WERI-Rb-1 (cell line): Measurements from ENCODE around the gene VEGFA.

Experiments used
- DNase-seq: peaks from one replicate; pipeline ENCODE4 v3.0.0-alpha.2; 2020
- H3K27ac ChIP-seq: fragments of 250-450 bp; sonication (Bioruptor Pico); 2 replicates; pipeline ENCODE4 v1.5.1; 2020; ENCODE audit warnings: mild to moderate bottlenecking, moderate library complexity
- H3K27me3 ChIP-seq: fragments of 250-450 bp; sonication (Bioruptor Pico); 2 replicates; pipeline ENCODE4 v1.5.1; 2021; ENCODE audit warnings: mild to moderate bottlenecking, low read depth, moderate library complexity; ENCODE audit not compliant: insufficient read depth, severe bottlenecking
- H3K36me3 ChIP-seq: fragments of 250-450 bp; sonication (Bioruptor Pico); 2 replicates; pipeline ENCODE4 v1.5.1; 2020; ENCODE audit warnings: mild to moderate bottlenecking, moderate library complexity
- H3K4me3 ChIP-seq: 2 replicates; pipeline ENCODE4 v1.5.1; 2011; ENCODE audit warnings: low read depth, mild to moderate bottlenecking, control low read depth, low read length
- H3K9me3 ChIP-seq: fragments of 250-450 bp; sonication (Bioruptor Pico); 2 replicates; pipeline ENCODE4 v1.5.1; 2021; ENCODE audit warnings: mild to moderate bottlenecking, moderate library complexity; ENCODE audit not compliant: severe bottlenecking
- TF ChIP-seq, protein P1 (sequence below): IDR thresholded peaks from 2 replicates; pipeline ENCODE4 v1.5.1; 2011; ENCODE audit warnings: low read depth, mild to moderate bottlenecking, control low read depth, inconsistent platforms, low read length

The VEGFA gene

DNA sequence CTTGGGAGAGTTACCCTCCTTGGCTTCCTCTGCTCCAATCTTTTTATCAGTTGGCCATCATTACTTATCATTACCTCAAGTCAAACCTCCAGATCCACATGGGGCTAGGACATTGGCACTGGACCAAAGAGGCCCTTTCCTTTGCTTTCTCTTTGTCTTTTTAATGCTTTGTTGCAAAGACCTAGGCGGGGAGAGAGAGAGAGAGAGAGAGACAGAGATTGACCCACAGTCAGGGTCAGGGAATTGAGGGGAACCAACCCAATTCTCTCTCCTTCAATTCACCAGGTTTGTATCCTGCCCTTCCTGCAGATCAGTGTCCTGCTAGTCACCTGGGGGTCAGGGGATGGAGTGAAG lies 3.5 kb upstream of the VEGFA start:
- Histone ChIP-seq H3K9me3 (no peaks in the 10 kb centered on the region), H3K36me3 (peaks cover 2% of the 10 kb centered on the region; the same call in 1 of the 2 replicates), H3K27ac (peak overlapping the region; percentile 30), H3K27me3 (no peaks in the 10 kb centered on the region), H3K4me3 (no peak overlapping the region)
- TF ChIP-seq, protein P1, sequence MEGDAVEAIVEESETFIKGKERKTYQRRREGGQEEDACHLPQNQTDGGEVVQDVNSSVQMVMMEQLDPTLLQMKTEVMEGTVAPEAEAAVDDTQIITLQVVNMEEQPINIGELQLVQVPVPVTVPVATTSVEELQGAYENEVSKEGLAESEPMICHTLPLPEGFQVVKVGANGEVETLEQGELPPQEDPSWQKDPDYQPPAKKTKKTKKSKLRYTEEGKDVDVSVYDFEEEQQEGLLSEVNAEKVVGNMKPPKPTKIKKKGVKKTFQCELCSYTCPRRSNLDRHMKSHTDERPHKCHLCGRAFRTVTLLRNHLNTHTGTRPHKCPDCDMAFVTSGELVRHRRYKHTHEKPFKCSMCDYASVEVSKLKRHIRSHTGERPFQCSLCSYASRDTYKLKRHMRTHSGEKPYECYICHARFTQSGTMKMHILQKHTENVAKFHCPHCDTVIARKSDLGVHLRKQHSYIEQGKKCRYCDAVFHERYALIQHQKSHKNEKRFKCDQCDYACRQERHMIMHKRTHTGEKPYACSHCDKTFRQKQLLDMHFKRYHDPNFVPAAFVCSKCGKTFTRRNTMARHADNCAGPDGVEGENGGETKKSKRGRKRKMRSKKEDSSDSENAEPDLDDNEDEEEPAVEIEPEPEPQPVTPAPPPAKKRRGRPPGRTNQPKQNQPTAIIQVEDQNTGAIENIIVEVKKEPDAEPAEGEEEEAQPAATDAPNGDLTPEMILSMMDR: no peak
- no peak for DNase-seq

DNA sequence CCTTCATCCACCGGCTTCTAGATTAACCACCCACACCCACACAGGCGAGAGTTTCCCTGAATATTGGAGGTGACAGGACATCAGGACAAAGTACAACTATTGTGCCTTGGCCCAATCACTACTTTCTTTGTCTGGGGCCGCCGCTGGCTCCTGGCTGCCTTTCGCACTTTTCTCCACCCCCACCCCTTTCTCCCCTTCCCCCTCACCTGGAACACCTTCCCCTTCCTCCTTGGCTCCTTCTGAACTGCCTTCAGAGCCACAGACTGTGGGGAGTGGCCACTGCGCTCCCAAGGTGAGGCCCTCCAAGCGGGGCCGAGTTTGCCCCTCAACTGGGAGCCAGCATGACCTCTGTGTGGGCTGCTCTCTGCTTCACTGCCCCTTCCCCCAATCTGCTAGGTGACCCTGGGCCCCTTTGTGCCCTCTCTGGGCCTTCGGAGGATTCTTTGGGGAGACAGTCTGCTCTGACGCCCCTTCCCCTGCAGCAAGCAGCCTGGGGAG lies 3.0 kb upstream of the VEGFA start:
- DNase-seq: no peak
- no peaks in the 10 kb centered on the region for H3K27me3 ChIP-seq
- H3K4me3 ChIP-seq: no peak overlapping the region
- peak overlapping the region; percentile 30 for H3K27ac ChIP-seq
- peaks cover 3% of the 10 kb centered on the region; the same call in 1 of the 2 replicates for H3K36me3 ChIP-seq
- TF ChIP-seq, protein P1: no peak
- H3K9me3 ChIP-seq: no peaks in the 10 kb centered on the region

DNA sequence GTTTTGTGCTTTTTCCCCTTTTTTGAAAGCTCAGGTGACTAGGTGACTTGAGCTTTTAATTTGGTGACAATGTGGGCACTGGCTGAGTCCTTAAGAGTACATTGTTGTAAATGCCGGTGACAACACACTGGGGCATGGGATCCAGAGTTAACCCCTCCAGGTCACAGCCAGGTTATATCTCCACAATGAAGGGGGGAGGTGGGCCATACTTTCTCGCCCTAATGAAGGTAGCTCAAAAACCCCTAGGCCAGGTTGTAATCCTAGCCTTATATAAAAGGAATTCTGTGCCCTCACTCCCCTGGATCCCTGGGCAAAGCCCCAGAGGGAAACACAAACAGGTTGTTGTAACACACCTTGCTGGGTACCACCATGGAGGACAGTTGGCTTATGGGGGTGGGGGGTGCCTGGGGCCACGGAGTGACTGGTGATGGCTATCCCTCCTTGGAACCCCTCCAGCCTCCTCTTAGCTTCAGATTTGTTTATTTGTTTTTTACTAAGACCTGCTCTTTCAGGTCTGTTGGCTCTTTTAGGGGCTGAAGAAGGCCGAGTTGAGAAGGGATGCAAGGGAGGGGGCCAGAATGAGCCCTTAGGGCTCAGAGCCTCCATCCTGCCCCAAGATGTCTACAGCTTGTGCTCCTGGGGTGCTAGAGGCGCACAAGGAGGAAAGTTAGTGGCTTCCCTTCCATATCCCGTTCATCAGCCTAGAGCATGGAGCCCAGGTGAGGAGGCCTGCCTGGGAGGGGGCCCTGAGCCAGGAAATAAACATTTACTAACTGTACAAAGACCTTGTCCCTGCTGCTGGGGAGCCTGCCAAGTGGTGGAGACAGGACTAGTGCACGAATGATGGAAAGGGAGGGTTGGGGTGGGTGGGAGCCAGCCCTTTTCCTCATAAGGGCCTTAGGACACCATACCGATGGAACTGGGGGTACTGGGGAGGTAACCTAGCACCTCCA lies 2.2 kb upstream of the VEGFA start:
- TF ChIP-seq, protein P1: no peak
- Histone ChIP-seq H3K4me3 (no peak overlapping the region), H3K27me3 (no peaks in the 10 kb centered on the region), H3K27ac (no peak overlapping the region), H3K36me3 (peaks cover 3% of the 10 kb centered on the region; the same call in 1 of the 2 replicates), H3K9me3 (no peaks in the 10 kb centered on the region)
- no peak for DNase-seq

DNA sequence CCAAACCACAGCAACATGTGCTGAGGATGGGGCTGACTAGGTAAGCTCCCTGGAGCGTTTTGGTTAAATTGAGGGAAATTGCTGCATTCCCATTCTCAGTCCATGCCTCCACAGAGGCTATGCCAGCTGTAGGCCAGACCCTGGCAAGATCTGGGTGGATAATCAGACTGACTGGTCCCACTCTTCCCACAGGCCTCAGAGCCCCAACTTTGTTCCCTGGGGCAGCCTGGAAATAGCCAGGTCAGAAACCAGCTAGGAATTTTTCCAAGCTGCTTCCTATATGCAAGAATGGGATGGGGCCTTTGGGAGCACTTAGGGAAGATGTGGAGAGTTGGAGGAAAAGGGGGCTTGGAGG lies 1.5 kb upstream of the VEGFA start:
- no peaks in the 10 kb centered on the region for H3K9me3 ChIP-seq
- no peak overlapping the region for H3K4me3 ChIP-seq
- TF ChIP-seq, protein P1: no peak
- no peak overlapping the region for H3K27ac ChIP-seq
- no peak for DNase-seq
- no peaks in the 10 kb centered on the region for H3K27me3 ChIP-seq
- peaks cover 3% of the 10 kb centered on the region; the same call in 1 of the 2 replicates for H3K36me3 ChIP-seq

DNA sequence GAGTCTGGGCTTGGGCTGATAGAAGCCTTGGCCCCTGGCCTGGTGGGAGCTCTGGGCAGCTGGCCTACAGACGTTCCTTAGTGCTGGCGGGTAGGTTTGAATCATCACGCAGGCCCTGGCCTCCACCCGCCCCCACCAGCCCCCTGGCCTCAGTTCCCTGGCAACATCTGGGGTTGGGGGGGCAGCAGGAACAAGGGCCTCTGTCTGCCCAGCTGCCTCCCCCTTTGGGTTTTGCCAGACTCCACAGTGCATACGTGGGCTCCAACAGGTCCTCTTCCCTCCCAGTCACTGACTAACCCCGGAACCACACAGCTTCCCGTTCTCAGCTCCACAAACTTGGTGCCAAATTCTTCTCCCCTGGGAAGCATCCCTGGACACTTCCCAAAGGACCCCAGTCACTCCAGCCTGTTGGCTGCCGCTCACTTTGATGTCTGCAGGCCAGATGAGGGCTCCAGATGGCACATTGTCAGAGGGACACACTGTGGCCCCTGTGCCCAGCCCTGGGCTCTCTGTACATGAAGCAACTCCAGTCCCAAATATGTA lies 957 bp upstream of the VEGFA start:
- Histone ChIP-seq H3K9me3 (no peaks in the 10 kb centered on the region), H3K27ac (no peak overlapping the region)
- DNase-seq: no peak

More for the DNA sequence above, 957 bp upstream of the VEGFA start:
- Histone ChIP-seq H3K36me3 (peaks cover 3% of the 10 kb centered on the region; the same call in 1 of the 2 replicates), H3K27me3 (no peaks in the 10 kb centered on the region), H3K4me3 (no peak overlapping the region)
- TF ChIP-seq, protein P1: no peak
